ENCODE results near the gene ANTKMT. TPM values are rescaled to one million over a fixed set of nuclear protein-coding genes. Genes with fewer than 3 reads are reported as not detected.
"Not testable (repeated sequence)": the region's sequence is repeated elsewhere in the genome, so short reads cannot be mapped to it uniquely, and the experiment has no call there.

Gene ANTKMT
- total RNA-seq, 1 donor from 2014 or later = 111 TPM

DNA sequence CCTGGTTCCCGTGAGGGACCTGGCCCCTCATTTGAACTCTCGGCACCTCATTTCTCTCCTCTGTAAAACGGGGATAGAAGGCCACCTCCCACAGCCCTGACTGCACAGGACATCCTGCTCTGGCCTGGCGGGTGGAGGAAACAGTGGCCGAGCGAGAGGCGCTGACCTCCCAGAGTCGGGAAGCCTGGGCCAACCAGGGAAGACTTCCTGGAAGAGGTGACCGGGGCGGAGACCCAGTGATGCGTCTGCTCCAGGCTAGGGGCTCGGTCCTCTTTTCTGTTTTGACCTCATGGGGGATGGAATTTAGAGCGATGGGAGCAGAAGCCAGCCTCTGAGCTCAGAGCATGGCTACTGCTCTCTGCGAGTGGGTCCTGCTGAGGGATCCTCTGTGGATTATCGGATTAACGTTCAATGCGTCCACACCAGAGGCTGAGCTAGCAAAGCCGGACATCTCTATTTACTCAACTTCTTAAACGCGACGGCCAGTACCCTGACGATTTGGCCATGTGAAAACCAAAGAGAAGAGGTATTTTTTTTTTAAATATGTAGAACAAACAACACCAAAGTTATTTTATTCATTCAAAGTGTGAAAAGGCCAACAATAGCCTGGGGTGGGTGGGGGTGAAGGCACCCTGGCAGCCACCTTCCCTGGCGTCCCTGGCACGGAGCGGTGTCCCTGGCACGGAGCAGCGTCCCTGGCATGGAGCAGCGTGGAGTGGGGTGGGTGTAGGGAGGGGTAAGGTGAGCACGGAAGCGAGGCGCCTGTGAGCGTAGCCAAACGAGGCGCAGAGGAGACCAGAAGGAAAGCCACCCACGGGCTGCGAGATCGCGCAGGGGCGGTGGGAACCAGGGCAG lies 30.4 kb downstream of the ANTKMT start:
- TF ChIP-seq, protein P1, sequence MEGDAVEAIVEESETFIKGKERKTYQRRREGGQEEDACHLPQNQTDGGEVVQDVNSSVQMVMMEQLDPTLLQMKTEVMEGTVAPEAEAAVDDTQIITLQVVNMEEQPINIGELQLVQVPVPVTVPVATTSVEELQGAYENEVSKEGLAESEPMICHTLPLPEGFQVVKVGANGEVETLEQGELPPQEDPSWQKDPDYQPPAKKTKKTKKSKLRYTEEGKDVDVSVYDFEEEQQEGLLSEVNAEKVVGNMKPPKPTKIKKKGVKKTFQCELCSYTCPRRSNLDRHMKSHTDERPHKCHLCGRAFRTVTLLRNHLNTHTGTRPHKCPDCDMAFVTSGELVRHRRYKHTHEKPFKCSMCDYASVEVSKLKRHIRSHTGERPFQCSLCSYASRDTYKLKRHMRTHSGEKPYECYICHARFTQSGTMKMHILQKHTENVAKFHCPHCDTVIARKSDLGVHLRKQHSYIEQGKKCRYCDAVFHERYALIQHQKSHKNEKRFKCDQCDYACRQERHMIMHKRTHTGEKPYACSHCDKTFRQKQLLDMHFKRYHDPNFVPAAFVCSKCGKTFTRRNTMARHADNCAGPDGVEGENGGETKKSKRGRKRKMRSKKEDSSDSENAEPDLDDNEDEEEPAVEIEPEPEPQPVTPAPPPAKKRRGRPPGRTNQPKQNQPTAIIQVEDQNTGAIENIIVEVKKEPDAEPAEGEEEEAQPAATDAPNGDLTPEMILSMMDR (conservative IDR thresholded peaks at IDR 0.05; ENCODE audit: low read depth, low read length) = no peak
- H3K4me3 ChIP-seq (ENCODE audit: low read depth, low read length) = no peak overlapping the region
- DNase-seq (ENCODE audit: low read depth) = no peak

DNA sequence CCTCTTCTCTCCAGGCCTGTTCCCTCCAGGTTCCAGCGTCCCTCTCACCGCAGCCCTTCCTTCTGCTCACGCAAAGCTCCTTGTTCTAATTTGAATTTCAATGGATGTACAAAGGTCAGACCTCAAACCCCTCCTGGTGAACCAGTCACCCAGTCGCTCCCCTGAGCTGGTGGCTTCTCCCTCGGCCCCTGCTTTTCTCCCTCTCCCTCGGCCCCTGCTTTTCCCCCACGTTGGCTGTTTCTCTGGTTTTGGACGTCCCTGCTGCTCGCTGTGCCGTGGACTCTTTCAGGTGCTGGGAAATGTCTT lies 31.0 kb downstream of the ANTKMT start:
- DNase-seq (ENCODE audit: low read depth) = no peak
- TF ChIP-seq, protein P1 (conservative IDR thresholded peaks at IDR 0.05; ENCODE audit: low read depth, low read length) = no peak
- H3K4me3 ChIP-seq (ENCODE audit: low read depth, low read length) = no peak overlapping the region

DNA sequence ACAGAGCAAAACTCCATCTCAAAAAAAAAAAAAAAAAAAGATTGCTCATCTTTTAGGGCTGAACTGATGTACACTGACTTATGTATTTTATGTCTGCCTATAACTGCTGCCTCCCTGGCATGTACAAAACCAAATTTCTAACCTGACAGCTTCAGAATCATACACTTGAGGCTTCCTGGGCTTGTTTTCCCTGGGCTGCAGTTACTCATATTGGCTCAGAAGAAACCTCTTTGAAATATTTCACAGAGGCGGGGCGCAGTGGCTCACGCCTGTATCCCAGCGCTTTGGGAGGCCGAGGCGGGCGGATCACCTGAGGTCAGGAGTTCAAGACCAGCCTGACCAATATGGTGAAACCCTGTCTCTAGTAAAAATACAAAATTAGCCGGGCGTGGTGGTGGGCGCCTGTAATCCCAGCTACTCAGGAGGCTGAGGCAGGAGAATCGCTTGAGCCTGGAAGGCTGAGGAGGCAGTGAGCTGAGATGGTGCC lies 33.2 kb downstream of the ANTKMT start:
- DNase-seq (ENCODE audit: low read depth); H3K4me3 ChIP-seq (ENCODE audit: low read depth, low read length): not testable (repeated sequence)

DNA sequence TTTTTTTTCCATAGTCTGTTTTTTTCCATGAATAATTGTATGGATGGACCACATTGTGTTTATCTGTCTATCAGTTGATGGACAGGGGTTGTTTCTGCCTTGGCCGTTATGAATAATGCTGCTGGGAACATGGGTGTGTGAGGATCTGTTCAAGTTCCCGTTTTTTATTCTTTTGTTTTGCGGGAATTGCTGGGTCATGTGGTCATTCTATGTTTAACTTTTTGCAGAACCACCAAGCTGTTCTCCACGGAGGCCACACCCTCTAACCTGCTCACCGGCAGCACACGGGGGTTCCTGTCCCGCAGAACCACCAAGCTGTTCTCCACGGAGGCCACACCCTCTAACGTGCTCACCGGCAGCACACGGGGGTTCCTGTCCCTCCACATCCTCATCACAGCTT lies 33.7 kb downstream of the ANTKMT start:
- no peak for DNase-seq (ENCODE audit: low read depth)
- TF ChIP-seq, protein P1 (conservative IDR thresholded peaks at IDR 0.05; ENCODE audit: low read depth, low read length) = no peak
- H3K4me3 ChIP-seq (ENCODE audit: low read depth, low read length) = no peak overlapping the region

DNA sequence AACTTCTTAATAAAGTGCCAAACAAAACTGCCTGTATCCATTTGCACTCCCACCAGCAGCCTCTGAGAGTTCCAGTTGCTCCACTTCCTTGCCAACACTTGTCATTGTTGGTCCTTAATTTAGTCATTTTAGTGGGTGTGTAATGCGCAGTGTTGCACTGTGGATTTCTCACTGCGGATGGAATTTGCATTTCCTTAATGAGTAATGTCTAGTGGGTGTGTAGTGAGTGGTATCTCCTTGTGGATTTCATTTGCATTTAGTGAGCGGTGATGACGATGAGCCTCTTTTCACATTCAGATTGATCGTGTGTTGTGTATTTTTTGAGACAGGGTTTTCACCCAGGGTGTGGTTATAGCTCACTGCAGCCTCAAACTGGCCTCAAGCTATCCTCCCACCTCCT lies 35.5 kb downstream of the ANTKMT start:
- DNase-seq (ENCODE audit: low read depth) = no peak
- TF ChIP-seq, protein P1 (conservative IDR thresholded peaks at IDR 0.05; ENCODE audit: low read depth, low read length) = no peak
- no peak overlapping the region for H3K4me3 ChIP-seq (ENCODE audit: low read depth, low read length)

DNA sequence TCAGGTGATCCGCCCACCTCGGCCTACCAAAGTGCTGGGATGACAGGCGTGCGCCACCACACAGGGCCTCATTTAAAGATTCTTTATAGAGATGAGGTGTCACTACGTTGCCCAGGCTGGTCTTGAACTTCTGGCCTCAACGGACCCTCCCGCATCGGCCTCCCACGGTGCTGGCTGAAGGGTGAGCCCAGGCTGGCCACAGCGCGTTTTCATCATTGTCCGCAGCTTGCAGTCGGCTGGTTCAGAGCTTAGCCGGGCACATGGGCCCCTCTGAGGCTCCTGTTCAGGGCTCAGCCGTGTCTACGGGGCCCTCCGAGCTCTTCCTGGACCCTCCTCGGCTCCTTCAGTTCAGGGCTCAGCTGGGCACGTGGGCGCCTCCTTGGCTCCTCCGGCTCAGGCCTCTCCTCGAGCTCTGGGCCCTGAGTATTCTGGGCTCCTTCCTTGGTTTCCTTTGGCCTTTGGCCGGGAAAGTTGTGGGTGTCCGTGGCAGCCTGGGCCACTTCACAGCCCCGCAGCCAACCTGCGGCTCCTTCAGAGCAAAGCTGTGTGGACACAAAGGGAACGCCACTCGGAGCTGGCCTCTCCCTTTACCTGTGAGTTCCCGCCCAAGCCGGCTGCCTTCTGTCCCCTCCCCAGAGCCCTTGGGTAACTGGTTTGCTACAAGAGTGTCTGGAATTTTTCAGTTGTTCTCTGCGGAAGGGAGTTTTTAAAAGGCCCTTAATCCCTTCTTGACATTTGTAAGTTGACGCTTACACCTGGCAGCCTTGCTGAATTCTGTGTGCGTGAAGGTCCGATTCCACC lies 38.4 kb downstream of the ANTKMT start:
- TF ChIP-seq, protein P1 (conservative IDR thresholded peaks at IDR 0.05; ENCODE audit: low read depth, low read length) = no peak
- no peak overlapping the region for H3K4me3 ChIP-seq (ENCODE audit: low read depth, low read length)
- DNase-seq (ENCODE audit: low read depth) = no peak

DNA sequence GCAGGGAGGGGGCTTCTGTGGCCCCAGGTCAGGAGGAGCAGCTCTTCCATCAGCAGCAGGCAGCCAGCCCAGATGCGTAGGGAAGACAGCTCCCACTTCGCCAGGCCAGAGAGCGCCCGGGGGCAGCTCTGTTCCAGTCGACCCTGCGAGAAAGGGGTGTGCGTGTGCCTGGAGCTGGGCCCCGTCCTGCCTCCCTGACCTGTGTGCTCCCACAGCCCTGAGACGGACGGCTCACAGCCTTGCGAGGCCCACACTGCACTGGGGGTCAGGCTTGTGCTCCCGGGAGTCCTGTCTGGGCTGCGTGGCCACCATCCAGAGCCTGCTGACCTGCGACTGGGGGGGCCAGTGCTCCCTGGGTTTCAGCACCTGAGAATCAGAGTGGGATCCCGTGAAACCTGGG lies 39.1 kb downstream of the ANTKMT start:
- no peak overlapping the region for H3K4me3 ChIP-seq (ENCODE audit: low read depth, low read length)
- TF ChIP-seq, protein P1 (conservative IDR thresholded peaks at IDR 0.05; ENCODE audit: low read depth, low read length) = no peak

More for the DNA sequence above, 39.1 kb downstream of the ANTKMT start:
- no peak for DNase-seq (ENCODE audit: low read depth)

Measured in epithelial cell of proximal tubule (primary cell).